BJ (cell line): ENCODE measurements around the gene RASSF6. TPM values are rescaled to one million over a fixed set of nuclear protein-coding genes. Genes with fewer than 3 reads are reported as not detected.
A peak's percentile ranks its signal among the peaks of the same experiment; 100 is the strongest.
"Not testable (repeated sequence)": the region's sequence is repeated elsewhere in the genome, so short reads cannot be mapped to it uniquely, and the experiment has no call there.

ENCODE experiments used
- CTCF ChIA-PET: fragments of 350-600 bp; formaldehyde crosslinking; extraction: SDS; loops from one replicate; lab custom pipeline; 2021; ENCODE audit warnings: antibody characterized with exemption, inconsistent platforms; lab: Yijun Ruan, JAX
- POLR2A ChIA-PET: fragments of 300-600 bp; sonication (Branson Sonifier 250); formaldehyde crosslinking; extraction: SDS; loops from one replicate; lab custom pipeline; 2021; ENCODE audit warnings: antibody characterized with exemption; lab: Charles Lee
- DNase-seq: peaks from one replicate; pipeline ENCODE4 v3.0.0-alpha.2; 2011; ENCODE audit warnings: low read depth
- H3K27me3 ChIP-seq: 2 replicates; pipeline ENCODE4 v1.6.0; 2011; ENCODE audit warnings: low read length; ENCODE audit not compliant: control insufficient read depth, insufficient read depth
- H3K36me3 ChIP-seq: 2 replicates; pipeline ENCODE4 v1.5.1; 2011; ENCODE audit warnings: low read length; ENCODE audit not compliant: control insufficient read depth, insufficient read depth
- H3K4me3 ChIP-seq: 2 replicates; pipeline ENCODE4 v1.5.1; 2011; ENCODE audit warnings: low read depth, mild to moderate bottlenecking, control low read depth, low read length
- polyA plus RNA-seq: library from polyadenylated mRNA; depleted of rRNA; stranded (reverse); fragments of >200 nt; gene quantifications from 2 replicates; pipeline ENCODE4 v1.2.3, GENCODE V29; 2011
- TF ChIP-seq, protein P1 (sequence below): IDR thresholded peaks from 2 replicates; pipeline ENCODE4 v1.5.1; 2011; ENCODE audit warnings: low read depth, mild to moderate bottlenecking, control low read depth, inconsistent platforms, low read length, moderate library complexity; ENCODE audit not compliant: insufficient read depth

RASSF6 gene
- polyA plus RNA-seq, 1 experiment: not detected

DNA sequence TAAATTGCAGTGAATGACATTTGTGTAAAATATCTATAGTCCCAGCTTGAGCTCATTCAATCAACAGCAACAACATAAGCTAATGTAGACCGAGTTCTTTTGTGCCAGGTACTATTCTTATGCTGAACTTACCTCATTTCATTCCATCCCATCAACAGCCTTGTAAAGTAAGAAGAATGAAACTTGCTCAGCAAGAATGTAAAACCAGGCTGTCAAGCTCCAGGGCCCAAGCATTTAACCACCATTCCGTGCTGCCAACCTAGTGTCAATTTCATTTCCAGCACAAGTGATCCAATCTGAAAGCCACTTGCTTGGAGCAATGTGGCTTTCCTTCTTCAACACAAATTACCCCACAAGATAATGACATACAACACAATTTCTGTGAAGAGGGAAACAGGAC lies 36.6 kb downstream of the RASSF6 start:
- ChIA-PET CTCF (interaction anchor here (0.5 to 1.7 kb wide), 3 partner anchors 10 to 249 kb away, joined by 3 to 6 read pairs (median 4); no protein-coding TSS in a partner anchor), POLR2A (no interaction called here)

GRCh38 chr4:73577371-73577770 lies 42.9 kb downstream of the RASSF6 start:
- CTCF ChIA-PET: no interaction called here
- TF ChIP-seq, protein P1, sequence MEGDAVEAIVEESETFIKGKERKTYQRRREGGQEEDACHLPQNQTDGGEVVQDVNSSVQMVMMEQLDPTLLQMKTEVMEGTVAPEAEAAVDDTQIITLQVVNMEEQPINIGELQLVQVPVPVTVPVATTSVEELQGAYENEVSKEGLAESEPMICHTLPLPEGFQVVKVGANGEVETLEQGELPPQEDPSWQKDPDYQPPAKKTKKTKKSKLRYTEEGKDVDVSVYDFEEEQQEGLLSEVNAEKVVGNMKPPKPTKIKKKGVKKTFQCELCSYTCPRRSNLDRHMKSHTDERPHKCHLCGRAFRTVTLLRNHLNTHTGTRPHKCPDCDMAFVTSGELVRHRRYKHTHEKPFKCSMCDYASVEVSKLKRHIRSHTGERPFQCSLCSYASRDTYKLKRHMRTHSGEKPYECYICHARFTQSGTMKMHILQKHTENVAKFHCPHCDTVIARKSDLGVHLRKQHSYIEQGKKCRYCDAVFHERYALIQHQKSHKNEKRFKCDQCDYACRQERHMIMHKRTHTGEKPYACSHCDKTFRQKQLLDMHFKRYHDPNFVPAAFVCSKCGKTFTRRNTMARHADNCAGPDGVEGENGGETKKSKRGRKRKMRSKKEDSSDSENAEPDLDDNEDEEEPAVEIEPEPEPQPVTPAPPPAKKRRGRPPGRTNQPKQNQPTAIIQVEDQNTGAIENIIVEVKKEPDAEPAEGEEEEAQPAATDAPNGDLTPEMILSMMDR: no peak
- no peak for DNase-seq
- POLR2A ChIA-PET: no interaction called here
- H3K4me3 ChIP-seq: no peak overlapping the region
- H3K27me3 ChIP-seq: no peaks in the 10 kb centered on the region
- H3K36me3 ChIP-seq: no peaks in the 10 kb centered on the region

More for the DNA sequence above, 36.6 kb downstream of the RASSF6 start:
- Histone ChIP-seq H3K27me3 (no peaks in the 10 kb centered on the region), H3K36me3 (no peaks in the 10 kb centered on the region), H3K4me3 (no peak overlapping the region)
- no peak for DNase-seq
- TF ChIP-seq, protein P1: no peak

GRCh38 chr4:73576381-73576780 lies 43.9 kb downstream of the RASSF6 start:
- H3K4me3 ChIP-seq: no peak overlapping the region
- CTCF ChIA-PET: interaction anchor here (3.4 to 4.2 kb wide), 3 partner anchors 15 to 558 kb away, joined by 18 to 41 read pairs (median 24); no protein-coding TSS in a partner anchor
- DNase-seq: no peak
- TF ChIP-seq, protein P1: no peak
- H3K27me3 ChIP-seq: no peaks in the 10 kb centered on the region
- no peaks in the 10 kb centered on the region for H3K36me3 ChIP-seq
- POLR2A ChIA-PET: no interaction called here

DNA sequence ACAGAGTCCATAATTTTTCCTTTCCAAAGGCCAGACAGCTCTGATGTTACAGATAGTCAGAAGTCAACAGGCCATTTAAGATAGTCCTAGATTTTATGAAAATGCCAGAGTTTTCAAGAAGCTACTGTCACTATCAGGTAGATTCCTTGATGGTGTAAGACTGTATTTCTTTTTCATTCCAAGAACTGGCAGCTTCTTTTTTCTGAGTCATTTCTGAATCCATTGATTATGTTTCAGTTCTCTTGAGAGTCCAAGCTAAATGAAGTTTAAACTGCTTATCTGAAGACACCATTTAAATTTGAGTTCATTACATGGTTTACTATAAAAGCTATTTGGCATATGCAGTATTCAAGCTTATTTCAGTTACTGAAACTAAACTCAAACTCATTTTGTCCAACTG lies 44.6 kb downstream of the RASSF6 start:
- no peak for DNase-seq
- Histone ChIP-seq H3K4me3 (no peak overlapping the region), H3K27me3 (no peaks in the 10 kb centered on the region), H3K36me3 (no peaks in the 10 kb centered on the region)
- TF ChIP-seq, protein P1: no peak
- POLR2A ChIA-PET: no interaction called here
- CTCF ChIA-PET: interaction anchor here (3.4 to 4.2 kb wide), 3 partner anchors 14 to 559 kb away, joined by 18 to 41 read pairs (median 24); no protein-coding TSS in a partner anchor

- ChIA-PET POLR2A (no interaction called here), CTCF (interaction anchor here (0.8 to 4.2 kb wide), 26 partner anchors 9 to 564 kb away, joined by 3 to 41 read pairs (median 4); no protein-coding TSS in a partner anchor)
- TF ChIP-seq, protein P1: peak; percentile 87
- no peaks in the 10 kb centered on the region; the same call in 1 of the 2 replicates for H3K27me3 ChIP-seq
- H3K4me3 ChIP-seq: no peak overlapping the region
- H3K36me3 ChIP-seq: no peaks in the 10 kb centered on the region
- DNase-seq: peak; percentile 4
Observed at GRCh38 chr4:73573794-73574528, 46.3 kb downstream of the RASSF6 start.

DNA sequence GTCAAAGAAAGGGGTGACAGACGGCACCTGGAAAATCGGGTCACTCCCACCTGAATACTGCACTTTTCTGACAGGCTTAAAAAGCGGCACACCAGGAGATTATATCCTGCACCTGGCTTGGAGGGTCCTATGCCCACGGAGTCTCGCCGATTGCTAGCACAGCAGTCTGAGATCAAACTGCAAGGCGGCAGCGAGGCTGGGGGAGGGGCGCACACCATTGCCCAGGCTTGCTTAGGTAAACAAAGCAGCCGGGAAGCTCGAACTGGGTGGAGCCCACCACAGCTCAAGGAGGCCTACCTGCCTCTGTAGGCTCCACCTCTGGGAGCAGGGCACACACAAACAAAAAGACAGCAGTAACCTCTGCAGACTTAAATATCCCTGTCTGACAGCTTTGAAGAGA lies 69.4 kb downstream of the RASSF6 start:
- H3K36me3 ChIP-seq, DNase-seq, POLR2A ChIA-PET, CTCF ChIA-PET, H3K27me3 ChIP-seq, H3K4me3 ChIP-seq: not testable (repeated sequence)
